Ovary (tissue), 3 donors: ENCODE results near the gene CHKB.

Experiments
- EP300 ChIP-seq: sonication (generic); formaldehyde crosslinking; IDR thresholded peaks from one replicate; pipeline ENCODE4 v1.6.1; 2017; ENCODE audit warnings: antibody characterized with exemption
- POLR2A ChIP-seq: fragments of 450-650 bp; IDR thresholded peaks from one replicate; pipeline ENCODE4 v1.6.1; 2017; ENCODE audit warnings: antibody characterized with exemption, mild to moderate bottlenecking, moderate library complexity
- TF ChIP-seq, protein P1 (sequence below), 3 donors: fragments of 450-650 bp in 2 of 3; fragments of 200-600 bp in 1 of 3; IDR thresholded peaks; one replicate each; pipeline versions ENCODE4 v1.5.1 to v1.8.0; 2016 to 2022; ENCODE audit warnings: antibody characterized with exemption in 3 of 3, mild to moderate bottlenecking in 1 of 3
- donor health status: DM: no; HTN: no; CAD: no.

- TF ChIP-seq, protein P1, sequence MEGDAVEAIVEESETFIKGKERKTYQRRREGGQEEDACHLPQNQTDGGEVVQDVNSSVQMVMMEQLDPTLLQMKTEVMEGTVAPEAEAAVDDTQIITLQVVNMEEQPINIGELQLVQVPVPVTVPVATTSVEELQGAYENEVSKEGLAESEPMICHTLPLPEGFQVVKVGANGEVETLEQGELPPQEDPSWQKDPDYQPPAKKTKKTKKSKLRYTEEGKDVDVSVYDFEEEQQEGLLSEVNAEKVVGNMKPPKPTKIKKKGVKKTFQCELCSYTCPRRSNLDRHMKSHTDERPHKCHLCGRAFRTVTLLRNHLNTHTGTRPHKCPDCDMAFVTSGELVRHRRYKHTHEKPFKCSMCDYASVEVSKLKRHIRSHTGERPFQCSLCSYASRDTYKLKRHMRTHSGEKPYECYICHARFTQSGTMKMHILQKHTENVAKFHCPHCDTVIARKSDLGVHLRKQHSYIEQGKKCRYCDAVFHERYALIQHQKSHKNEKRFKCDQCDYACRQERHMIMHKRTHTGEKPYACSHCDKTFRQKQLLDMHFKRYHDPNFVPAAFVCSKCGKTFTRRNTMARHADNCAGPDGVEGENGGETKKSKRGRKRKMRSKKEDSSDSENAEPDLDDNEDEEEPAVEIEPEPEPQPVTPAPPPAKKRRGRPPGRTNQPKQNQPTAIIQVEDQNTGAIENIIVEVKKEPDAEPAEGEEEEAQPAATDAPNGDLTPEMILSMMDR (IDR thresholded peaks at IDR 0.05) = no peak
- TF ChIP-seq POLR2A = no peak
- TF ChIP-seq EP300 = no peak
These were observed 11.8 kb downstream of the CHKB start for GRCh38 chr22:50570861-50571260.
